ENCODE data around the gene SBNO2. TPM values are rescaled to one million over a fixed set of nuclear protein-coding genes. Genes with fewer than 3 reads are reported as not detected.

SBNO2 gene
- total RNA-seq, 4 donors from 2014 or later, result 14.9 to 67.2 (median 20.9) TPM

- Histone ChIP-seq H3K9me3 (no peaks in the 10 kb centered on the region), H3K27me3 (peaks cover 6% of the 10 kb centered on the region), H3K4me1 (peaks cover 0 to 7% (median 2%) of the 10 kb centered on the region in 3 donors), H3K27ac (no peak overlapping the region), H3K36me3 (no peaks in the 10 kb centered on the region), H3K4me3 (no peak overlapping the region)
- no peak for TF ChIP-seq CTCF (IDR thresholded peaks at IDR 0.05)
- no peak for TF ChIP-seq EP300 (IDR thresholded peaks at IDR 0.05)
- TF ChIP-seq POLR2AphosphoS5 (IDR thresholded peaks at IDR 0.05), result no peak
- TF ChIP-seq POLR2A (IDR thresholded peaks at IDR 0.05), result no peak
- no peak for ATAC-seq
- 62 to 89% methylated on average over 4 to 6 of the region's 19 CpGs for WGBS, 2 donors (ENCODE audit: low coverage in 1 of 2)
Observed at GRCh38 chr19:1183543-1184172, 9.6 kb upstream of the SBNO2 start.

DNA sequence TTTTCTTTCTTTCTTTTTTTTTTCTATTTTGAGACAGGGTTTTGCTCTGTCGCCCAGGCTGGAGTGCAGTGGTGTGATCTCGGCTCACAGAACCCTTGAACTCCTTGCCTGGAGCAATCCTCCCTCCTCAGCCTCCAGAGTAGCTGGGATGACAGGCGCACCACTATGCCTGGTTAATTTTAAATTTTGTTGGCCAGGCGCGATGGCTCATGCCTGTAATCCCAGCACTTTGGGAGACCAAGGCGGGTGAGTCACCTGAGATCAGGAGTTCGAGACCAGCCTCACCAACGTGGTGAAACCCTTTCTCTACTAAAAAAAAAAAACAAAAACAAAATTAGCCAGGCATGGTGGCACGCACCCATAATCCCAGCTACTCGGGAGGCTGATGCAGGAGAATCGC lies 8.7 kb upstream of the SBNO2 start:
- ATAC-seq, result no peak
- Histone ChIP-seq H3K27me3 (peaks cover 6% of the 10 kb centered on the region), H3K4me1 (peaks cover 0 to 10% (median 4%) of the 10 kb centered on the region in 3 donors), H3K4me3 (no peak overlapping the region), H3K27ac (no peak overlapping the region), H3K9me3 (no peaks in the 10 kb centered on the region), H3K36me3 (no peaks in the 10 kb centered on the region)
- no peak for TF ChIP-seq POLR2A (IDR thresholded peaks at IDR 0.05)
- TF ChIP-seq POLR2AphosphoS5 (IDR thresholded peaks at IDR 0.05), result no peak
- no peak for TF ChIP-seq EP300 (IDR thresholded peaks at IDR 0.05)
- no peak for TF ChIP-seq CTCF (IDR thresholded peaks at IDR 0.05)
- WGBS, 2 donors (ENCODE audit: low coverage in 1 of 2), result 81 to 100% methylated on average over 1 to 3 of the region's 11 CpGs

- Histone ChIP-seq H3K27me3 (peaks cover 6% of the 10 kb centered on the region), H3K9me3 (no peaks in the 10 kb centered on the region), H3K4me1 (peaks cover 0 to 14% (median 7%) of the 10 kb centered on the region in 3 donors), H3K4me3 (no peak overlapping the region), H3K27ac (no peak overlapping the region), H3K36me3 (no peaks in the 10 kb centered on the region)
- ATAC-seq, result no peak
- WGBS, 2 donors (ENCODE audit: low coverage in 1 of 2), result 91 to 93% methylated on average over 3 to 10 of the region's 10 CpGs
- TF ChIP-seq POLR2A (IDR thresholded peaks at IDR 0.05) (no peak), CTCF (IDR thresholded peaks at IDR 0.05) (no peak), EP300 (IDR thresholded peaks at IDR 0.05) (no peak), POLR2AphosphoS5 (IDR thresholded peaks at IDR 0.05) (no peak)
Observed at GRCh38 chr19:1182068-1182467, 8.0 kb upstream of the SBNO2 start.

DNA sequence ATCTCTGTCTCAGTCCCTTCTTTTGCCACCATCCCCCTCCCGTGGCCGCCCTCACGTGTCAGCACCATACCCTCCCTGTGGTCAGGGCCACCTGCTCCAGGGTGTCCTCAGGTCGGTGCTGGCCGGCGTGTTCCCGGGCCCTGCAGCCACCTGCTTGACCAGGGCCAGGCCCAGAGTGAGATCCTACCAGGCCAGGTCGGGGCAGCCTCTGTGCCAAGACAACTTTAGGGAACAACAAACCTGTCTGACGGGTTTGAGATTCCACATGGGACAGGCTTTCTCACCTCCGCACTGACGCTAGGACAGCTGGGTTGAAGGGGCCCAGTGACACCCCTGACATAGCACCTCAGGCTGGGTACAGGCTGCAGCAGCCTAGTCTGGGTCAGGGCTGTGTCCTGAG lies 7.5 kb upstream of the SBNO2 start:
- no peak for ATAC-seq
- H3K36me3 ChIP-seq, result no peaks in the 10 kb centered on the region
- no peaks in the 10 kb centered on the region for H3K9me3 ChIP-seq
- H3K27ac ChIP-seq, result no peak overlapping the region
- TF ChIP-seq POLR2AphosphoS5 (IDR thresholded peaks at IDR 0.05) (no peak), CTCF (IDR thresholded peaks at IDR 0.05) (no peak), POLR2A (IDR thresholded peaks at IDR 0.05) (no peak), EP300 (IDR thresholded peaks at IDR 0.05) (no peak)
- H3K27me3 ChIP-seq, result peaks cover 6% of the 10 kb centered on the region
- no peak overlapping the region for H3K4me3 ChIP-seq
- 85% methylated on average over 3 of the region's 11 CpGs; no CpG with 5 or more reads in 1 of the 2 donors for WGBS, 2 donors (ENCODE audit: low coverage in 1 of 2)
- peaks cover 0 to 14% (median 7%) of the 10 kb centered on the region in 3 donors for H3K4me1 ChIP-seq

Data from gastroesophageal sphincter (tissue), 4 donors.